SU-DHL-6 (cell line): ENCODE data around the gene PDIA5.

ENCODE experiments used
- H2AFZ ChIP-seq: fragments of 200-600 bp; sonication (generic); 2 replicates; pipeline ENCODE4 v1.6.1; 2014; ENCODE audit warnings: low read depth, mild to moderate bottlenecking, moderate library complexity, mixed read lengths, antibody characterized with exemption, low read length; ENCODE audit not compliant: severe bottlenecking
- H3F3A ChIP-seq: fragments of 200-600 bp; shearing (Covaris generic); 2 replicates; pipeline ENCODE4 v1.6.0; 2016; ENCODE audit warnings: antibody characterized with exemption, mild to moderate bottlenecking; ENCODE audit not compliant: insufficient read depth
- H3K27ac ChIP-seq: fragments of 200-600 bp; sonication (generic); 2 replicates; pipeline ENCODE4 v1.5.1; 2016; ENCODE audit warnings: low read depth, mild to moderate bottlenecking, low read length, moderate library complexity, mixed read lengths
- H3K27me3 ChIP-seq: fragments of 200-600 bp; sonication (generic), shearing (Covaris generic); 2 replicates; pipeline ENCODE4 v1.6.0; 2014; ENCODE audit warnings: mild to moderate bottlenecking, low read length
- H3K36me3 ChIP-seq: fragments of 200-600 bp; sonication (generic); 2 replicates; pipeline ENCODE4 v1.6.1; 2014; ENCODE audit warnings: mild to moderate bottlenecking, low read length, mixed read lengths
- H3K4me2 ChIP-seq: fragments of 300-600, 200-600 bp; shearing (Covaris generic), sonication (generic); 2 replicates; pipeline ENCODE4 v1.6.0; 2014; ENCODE audit warnings: low read length, low read depth, mild to moderate bottlenecking; ENCODE audit not compliant: poor library complexity, severe bottlenecking
- H3K4me3 ChIP-seq: fragments of 200-600 bp; sonication (generic); 2 replicates; pipeline ENCODE4 v1.5.1; 2014; ENCODE audit warnings: antibody characterized with exemption, low read length, mild to moderate bottlenecking, mixed read lengths; ENCODE audit not compliant: insufficient read depth, poor library complexity, severe bottlenecking
- H3K79me2 ChIP-seq: fragments of 200-600 bp; sonication (generic); 2 replicates; pipeline ENCODE4 v1.6.1; 2014; ENCODE audit warnings: mild to moderate bottlenecking, low read length, moderate library complexity; ENCODE audit not compliant: insufficient read depth
- H3K9ac ChIP-seq: fragments of 200-600 bp; sonication (generic); 2 replicates; pipeline ENCODE4 v1.7.0; 2014; ENCODE audit warnings: mild to moderate bottlenecking, low read length
- H3K9me2 ChIP-seq: fragments of 200-600 bp; sonication (generic); replicated peaks from 2 replicates; pipeline ENCODE4 v1.6.1; 2014; ENCODE audit warnings: low read length; ENCODE audit not compliant: insufficient read depth
- H3K9me3 ChIP-seq: fragments of 200-600 bp; sonication (generic); 2 replicates; pipeline ENCODE4 v1.6.1; 2014; ENCODE audit warnings: low read length, mixed read lengths; ENCODE audit not compliant: insufficient read depth
- H4K20me1 ChIP-seq: fragments of 200-600 bp; sonication (generic); 2 replicates; pipeline ENCODE4 v1.6.1; 2014; ENCODE audit warnings: low read depth, mild to moderate bottlenecking, antibody characterized with exemption, low read length, moderate library complexity, mixed read lengths
- CTCF ChIP-seq: fragments of 200-600 bp; sonication (generic); IDR thresholded peaks from one replicate; pipeline ENCODE4 v1.5.1; 2017; ENCODE audit warnings: antibody characterized with exemption, mild to moderate bottlenecking, low read length, moderate library complexity; ENCODE audit not compliant: insufficient read depth, poor library complexity, severe bottlenecking
- EZH2phosphoT487 ChIP-seq: fragments of 200-600 bp; sonication (generic), shearing (Covaris generic); conservative IDR thresholded peaks from 2 replicates; pipeline ENCODE4 v1.6.1; 2018; ENCODE audit warnings: mild to moderate bottlenecking, antibody characterized with exemption, low read length, moderate library complexity, mixed read lengths

Gene PDIA5

GRCh38 chr3:123099331-123100192, 32.7 kb downstream of the PDIA5 start:
- Histone ChIP-seq H3K79me2 (no peaks in the 10 kb centered on the region), H3K9ac (no peak overlapping the region), H4K20me1 (no peaks in the 10 kb centered on the region), H3K9me2 (no peaks in the 10 kb centered on the region), H3K27ac (no peak overlapping the region), H3K27me3 (no peaks in the 10 kb centered on the region), H3K9me3 (no peaks in the 10 kb centered on the region), H2AFZ (no peak overlapping the region), H3K4me2 (no peak overlapping the region), H3K36me3 (no peaks in the 10 kb centered on the region), H3K4me3 (no peak overlapping the region), H3F3A (no peaks in the 10 kb centered on the region)
- TF ChIP-seq CTCF (no peak), EZH2phosphoT487 (no peak)

GRCh38 chr3:123100193-123100776, 33.5 kb downstream of the PDIA5 start:
- H3K4me2 ChIP-seq = no peak overlapping the region
- H4K20me1 ChIP-seq = no peaks in the 10 kb centered on the region
- TF ChIP-seq CTCF (no peak), EZH2phosphoT487 (no peak)
- no peaks in the 10 kb centered on the region for H3K79me2 ChIP-seq
- no peaks in the 10 kb centered on the region for H3K9me3 ChIP-seq
- H3F3A ChIP-seq = no peaks in the 10 kb centered on the region
- H3K27me3 ChIP-seq = no peaks in the 10 kb centered on the region
- no peak overlapping the region for H3K9ac ChIP-seq
- H3K36me3 ChIP-seq = no peaks in the 10 kb centered on the region
- no peak overlapping the region for H3K4me3 ChIP-seq
- no peak overlapping the region for H2AFZ ChIP-seq
- H3K9me2 ChIP-seq = no peaks in the 10 kb centered on the region
- no peak overlapping the region for H3K27ac ChIP-seq

GRCh38 chr3:123102249-123102648, 35.4 kb downstream of the PDIA5 start:
- Histone ChIP-seq H2AFZ (no peak overlapping the region), H3K27me3 (no peaks in the 10 kb centered on the region), H3K27ac (no peak overlapping the region), H3K9ac (no peak overlapping the region), H3K36me3 (no peaks in the 10 kb centered on the region), H3F3A (no peaks in the 10 kb centered on the region), H3K79me2 (no peaks in the 10 kb centered on the region), H4K20me1 (no peaks in the 10 kb centered on the region), H3K4me3 (no peak overlapping the region), H3K4me2 (no peak overlapping the region), H3K9me3 (no peaks in the 10 kb centered on the region), H3K9me2 (no peaks in the 10 kb centered on the region)
- no peak for TF ChIP-seq EZH2phosphoT487
- no peak for TF ChIP-seq CTCF
